GM12865 (cell line): ENCODE results near the gene RASSF8.

Source experiments
- DNase-seq: peaks from one replicate; pipeline ENCODE4 v3.0.0; 2010; ENCODE audit warnings: low read depth
- H3K4me3 ChIP-seq: 2 replicates; pipeline ENCODE4 v1.5.1; 2011; ENCODE audit warnings: mild to moderate bottlenecking, low read depth, low read length, control low read depth
- TF ChIP-seq, protein P1 (sequence below): IDR thresholded peaks from 2 replicates; pipeline ENCODE4 v1.5.1; 2011; ENCODE audit warnings: low read length, control low read depth, low read depth, inconsistent platforms; ENCODE audit not compliant: insufficient read depth; ENCODE audit errors: missing control alignments

The RASSF8 gene

DNA sequence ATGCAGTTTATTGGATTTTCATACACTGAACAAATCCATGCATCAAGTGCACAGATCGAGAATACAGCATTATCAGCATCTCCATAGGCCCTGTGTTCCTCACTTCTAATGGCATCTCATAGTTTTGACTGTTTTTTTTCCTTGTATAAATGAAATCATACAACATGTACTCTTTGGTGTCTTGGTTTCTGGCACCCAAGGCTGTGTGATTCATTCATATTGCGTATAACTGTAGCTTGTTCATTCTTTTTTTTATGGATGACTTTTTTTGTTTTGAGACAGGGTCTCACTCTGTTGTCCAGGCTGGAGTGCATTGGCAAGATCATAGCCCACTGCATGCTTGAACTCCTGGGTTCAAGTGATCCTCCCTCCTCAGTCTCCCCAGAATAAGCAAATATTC is 14.3 kb downstream of the RASSF8 start:
- DNase-seq = no peak
- no peak overlapping the region for H3K4me3 ChIP-seq
- TF ChIP-seq, protein P1, sequence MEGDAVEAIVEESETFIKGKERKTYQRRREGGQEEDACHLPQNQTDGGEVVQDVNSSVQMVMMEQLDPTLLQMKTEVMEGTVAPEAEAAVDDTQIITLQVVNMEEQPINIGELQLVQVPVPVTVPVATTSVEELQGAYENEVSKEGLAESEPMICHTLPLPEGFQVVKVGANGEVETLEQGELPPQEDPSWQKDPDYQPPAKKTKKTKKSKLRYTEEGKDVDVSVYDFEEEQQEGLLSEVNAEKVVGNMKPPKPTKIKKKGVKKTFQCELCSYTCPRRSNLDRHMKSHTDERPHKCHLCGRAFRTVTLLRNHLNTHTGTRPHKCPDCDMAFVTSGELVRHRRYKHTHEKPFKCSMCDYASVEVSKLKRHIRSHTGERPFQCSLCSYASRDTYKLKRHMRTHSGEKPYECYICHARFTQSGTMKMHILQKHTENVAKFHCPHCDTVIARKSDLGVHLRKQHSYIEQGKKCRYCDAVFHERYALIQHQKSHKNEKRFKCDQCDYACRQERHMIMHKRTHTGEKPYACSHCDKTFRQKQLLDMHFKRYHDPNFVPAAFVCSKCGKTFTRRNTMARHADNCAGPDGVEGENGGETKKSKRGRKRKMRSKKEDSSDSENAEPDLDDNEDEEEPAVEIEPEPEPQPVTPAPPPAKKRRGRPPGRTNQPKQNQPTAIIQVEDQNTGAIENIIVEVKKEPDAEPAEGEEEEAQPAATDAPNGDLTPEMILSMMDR = no peak

DNA sequence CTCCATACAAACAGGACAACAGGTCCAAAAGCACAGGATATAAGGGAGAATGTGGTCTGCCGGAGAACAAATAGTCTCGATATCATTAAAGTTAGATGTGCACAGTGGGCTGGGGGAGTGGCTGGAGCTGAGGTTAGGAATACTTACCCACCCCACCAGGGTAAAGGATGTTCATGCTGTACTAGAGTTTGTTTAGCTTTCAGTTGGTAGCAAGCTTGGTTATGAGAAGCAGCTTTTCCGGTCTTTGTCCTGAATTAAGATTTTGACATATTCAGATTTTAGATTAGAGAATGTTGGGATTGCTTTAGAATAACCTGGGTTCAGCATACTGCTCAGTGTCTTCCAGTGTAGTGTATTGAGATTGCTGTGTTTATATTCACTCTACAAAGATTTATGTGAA is 16.7 kb downstream of the RASSF8 start:
- TF ChIP-seq, protein P1 = no peak
- no peak overlapping the region for H3K4me3 ChIP-seq
- DNase-seq = no peak

DNA sequence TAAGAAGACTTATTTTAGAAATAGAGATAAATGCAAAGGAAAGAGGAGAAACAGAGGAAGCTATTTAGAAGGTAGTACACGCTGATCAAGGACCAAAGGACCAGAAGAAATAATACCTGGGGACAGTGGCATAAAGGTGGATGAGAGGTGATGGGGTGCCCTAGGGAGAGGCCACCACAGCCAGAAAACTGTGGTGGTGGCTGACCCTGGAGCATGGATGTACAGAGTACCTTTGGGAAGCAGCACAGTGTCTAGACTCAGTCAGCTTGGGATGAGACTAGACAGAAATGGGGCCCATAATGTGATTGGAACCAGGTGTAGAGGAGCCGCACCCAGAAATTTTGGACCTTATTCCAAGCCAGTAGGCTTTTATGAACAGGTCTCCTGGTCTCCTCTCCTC is 17.2 kb downstream of the RASSF8 start:
- no peak for DNase-seq
- TF ChIP-seq, protein P1 = no peak
- no peak overlapping the region for H3K4me3 ChIP-seq

GRCh38 chr12:25976289-25976688 is 17.8 kb downstream of the RASSF8 start:
- DNase-seq = no peak
- TF ChIP-seq, protein P1 = no peak

DNA sequence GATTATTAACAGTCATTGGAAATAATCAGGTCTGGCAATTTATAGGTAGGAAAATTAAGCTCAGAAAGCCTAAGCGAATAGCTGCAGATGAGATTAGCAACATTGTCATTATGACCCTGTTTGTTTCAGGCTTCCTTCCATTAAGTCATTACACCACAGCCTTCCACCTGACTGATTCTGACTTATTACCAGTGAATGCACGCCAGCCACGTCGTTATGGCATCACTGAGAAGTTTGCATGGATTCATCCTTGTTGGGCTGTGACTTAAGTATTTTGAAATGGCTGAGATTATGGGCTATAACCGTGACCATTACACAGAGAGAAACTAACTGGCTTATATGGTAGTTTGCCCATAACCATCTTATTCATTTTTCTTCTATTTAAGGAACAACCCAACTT is 18.6 kb downstream of the RASSF8 start:
- no peak for DNase-seq
- TF ChIP-seq, protein P1 = no peak
- no peak overlapping the region for H3K4me3 ChIP-seq

More at GRCh38 chr12:25976289-25976688, 17.8 kb downstream of the RASSF8 start:
- H3K4me3 ChIP-seq = no peak overlapping the region

GRCh38 chr12:25979059-25979458 is 20.6 kb downstream of the RASSF8 start:
- DNase-seq = no peak
- TF ChIP-seq, protein P1 = no peak
- no peak overlapping the region for H3K4me3 ChIP-seq

GRCh38 chr12:25979563-25979962 is 21.1 kb downstream of the RASSF8 start:
- DNase-seq = no peak
- no peak overlapping the region for H3K4me3 ChIP-seq
- TF ChIP-seq, protein P1 = no peak
